ENCODE data around the gene PIK3C2G.

The PIK3C2G gene

GRCh38 chr12:18332173-18332572, 70.9 kb downstream of the PIK3C2G start:
- no peak for DNase-seq (ENCODE audit: low read depth)
- no peak overlapping the region for H3K4me3 ChIP-seq (ENCODE audit: low read depth, low read length)
- TF ChIP-seq CTCF (IDR thresholded peaks at IDR 0.05; ENCODE audit: control insufficient read depth, extremely low read depth, insufficient read depth): no peak

- no peak overlapping the region for H3K4me3 ChIP-seq (ENCODE audit: low read depth, low read length)
- no peak for DNase-seq (ENCODE audit: low read depth)
- no peak for TF ChIP-seq CTCF (IDR thresholded peaks at IDR 0.05; ENCODE audit: control insufficient read depth, extremely low read depth, insufficient read depth)
These were observed 78.3 kb downstream of the PIK3C2G start for GRCh38 chr12:18339633-18340032.

- TF ChIP-seq CTCF (IDR thresholded peaks at IDR 0.05; ENCODE audit: control insufficient read depth, extremely low read depth, insufficient read depth): no peak
These were observed 78.9 kb downstream of the PIK3C2G start for GRCh38 chr12:18340186-18340585.

GRCh38 chr12:18340786-18341185, 79.5 kb downstream of the PIK3C2G start:
- no peak overlapping the region for H3K4me3 ChIP-seq (ENCODE audit: low read depth, low read length)
- TF ChIP-seq CTCF (IDR thresholded peaks at IDR 0.05; ENCODE audit: control insufficient read depth, extremely low read depth, insufficient read depth): no peak
- no peak for DNase-seq (ENCODE audit: low read depth)

More at GRCh38 chr12:18340186-18340585, 78.9 kb downstream of the PIK3C2G start:
- no peak for DNase-seq (ENCODE audit: low read depth)
- no peak overlapping the region for H3K4me3 ChIP-seq (ENCODE audit: low read depth, low read length)

GRCh38 chr12:18343708-18344107, 82.4 kb downstream of the PIK3C2G start:
- TF ChIP-seq CTCF (IDR thresholded peaks at IDR 0.05; ENCODE audit: control insufficient read depth, extremely low read depth, insufficient read depth): no peak
- no peak for DNase-seq (ENCODE audit: low read depth)
- no peak overlapping the region for H3K4me3 ChIP-seq (ENCODE audit: low read depth, low read length)

GRCh38 chr12:18345021-18345735, 83.9 kb downstream of the PIK3C2G start:
- no peak overlapping the region for H3K4me3 ChIP-seq (ENCODE audit: low read depth, low read length)
- no peak for DNase-seq (ENCODE audit: low read depth)
- TF ChIP-seq CTCF (IDR thresholded peaks at IDR 0.05; ENCODE audit: control insufficient read depth, extremely low read depth, insufficient read depth): no peak

- DNase-seq (ENCODE audit: low read depth): no peak
- no peak for TF ChIP-seq CTCF (IDR thresholded peaks at IDR 0.05; ENCODE audit: control insufficient read depth, extremely low read depth, insufficient read depth)
- no peak overlapping the region for H3K4me3 ChIP-seq (ENCODE audit: low read depth, low read length)
These were observed 91.0 kb downstream of the PIK3C2G start for GRCh38 chr12:18352312-18352711.

Measured in LNCaP clone FGC (cell line).